Endothelial cell of umbilical vein (primary cell): Measurements from ENCODE around the gene HS6ST2. TPM values are rescaled to one million over a fixed set of nuclear protein-coding genes. Genes with fewer than 3 reads are reported as not detected.

ENCODE experiments used
- BruUV-seq: library from RNA; stranded (reverse); fragments of 400-500 nt; replicated peaks from 2 replicates; lab custom pipeline; 2021; lab: Mats Ljungman, UMichigan
- CTCF ChIA-PET: fragments of 300-600, 350-600 bp; sonication (Branson Sonifier 250); formaldehyde crosslinking; loops from one replicate; lab custom pipeline; 2021; ENCODE audit warnings: antibody characterized with exemption, inconsistent platforms; lab: Charles Lee
- POLR2A ChIA-PET: fragments of 300-600, 350-600 bp; sonication (Branson Sonifier 250); formaldehyde crosslinking; loops from one replicate; lab custom pipeline; 2021; ENCODE audit warnings: antibody characterized with exemption, inconsistent platforms; lab: Charles Lee
- DNase-seq: peaks from one replicate; pipeline ENCODE4 v3.0.0-alpha.2; 2011; ENCODE audit warnings: low read depth, low spot score
- FAIRE-seq: peaks from 2 replicates; lab custom pipeline; 2011; peaks lifted over from hg19 to GRCh38; lab: Jason Lieb, UNC
- H2AFZ ChIP-seq: 2 replicates; pipeline ENCODE4 v1.6.0; 2012; ENCODE audit warnings: low read depth, low read length, control low read depth, inconsistent platforms
- H3K27ac ChIP-seq: 2 replicates; pipeline ENCODE4 v1.5.1; 2011; ENCODE audit warnings: low read depth, mild to moderate bottlenecking, control low read depth, low read length, moderate library complexity; ENCODE audit not compliant: insufficient read depth
- H3K27me3 ChIP-seq, 2 experiments: 2 replicates each; pipeline versions ENCODE4 v1.6.0 to v1.6.1; 2011; ENCODE audit warnings: low read length in 2 of 2, mixed read lengths in 1 of 2; ENCODE audit not compliant: control insufficient read depth in 2 of 2, insufficient read depth in 2 of 2
- H3K36me3 ChIP-seq, 2 experiments: 2 replicates in 1 of 2; 3 replicates in 1 of 2; pipeline ENCODE4 v1.5.1; 2011; ENCODE audit warnings: low read length in 2 of 2, mild to moderate bottlenecking in 1 of 2, moderate library complexity in 1 of 2; ENCODE audit not compliant: control insufficient read depth in 2 of 2, insufficient read depth in 2 of 2; ENCODE audit errors: extremely low read depth in 1 of 2
- H3K4me1 ChIP-seq: 3 replicates; pipeline ENCODE4 v1.5.1; 2011; ENCODE audit warnings: mild to moderate bottlenecking, low read length; ENCODE audit not compliant: control insufficient read depth, insufficient read depth; ENCODE audit errors: extremely low read depth
- H3K4me2 ChIP-seq: 2 replicates; pipeline ENCODE4 v1.6.1; 2011; ENCODE audit warnings: low read length, control low read depth, mixed read lengths; ENCODE audit not compliant: insufficient read depth
- H3K4me3 ChIP-seq, 3 experiments: fragments of 200-600 bp in 1 of 3; sonication (generic), shearing (Covaris generic) in 1 of 3; replicated peaks in 1 of 3; 2 replicates each; pipeline ENCODE4 v1.5.1; 2011 to 2016; ENCODE audit warnings: control low read depth in 3 of 3, low read length in 3 of 3, mild to moderate bottlenecking in 2 of 3, inconsistent platforms in 1 of 3, low read depth in 1 of 3, moderate library complexity in 1 of 3; ENCODE audit not compliant: insufficient read depth in 1 of 3
- H3K79me2 ChIP-seq: 2 replicates; pipeline ENCODE4 v1.6.0; 2012; ENCODE audit warnings: low read length, inconsistent platforms; ENCODE audit not compliant: control insufficient read depth, insufficient read depth
- H3K9ac ChIP-seq: replicated peaks from 2 replicates; pipeline ENCODE3; 2011; ENCODE audit warnings: low read length, control low read depth; ENCODE audit not compliant: insufficient read depth; ENCODE audit errors: extremely low read depth
- H3K9me1 ChIP-seq: replicated peaks from 3 replicates; pipeline ENCODE4 v1.6.0; 2011; ENCODE audit warnings: mild to moderate bottlenecking, low read length; ENCODE audit not compliant: control insufficient read depth, insufficient read depth; ENCODE audit errors: extremely low read depth
- H3K9me3 ChIP-seq: replicated peaks from 2 replicates; pipeline ENCODE4 v1.5.1; 2012; ENCODE audit warnings: low read length, inconsistent platforms; ENCODE audit not compliant: control insufficient read depth, insufficient read depth
- H4K20me1 ChIP-seq: replicated peaks from 2 replicates; pipeline ENCODE3; 2011; ENCODE audit warnings: mild to moderate bottlenecking, low read length; ENCODE audit not compliant: control insufficient read depth, insufficient read depth; ENCODE audit errors: extremely low read depth
- EZH2 ChIP-seq: IDR thresholded peaks from 2 replicates; pipeline ENCODE4 v1.6.1; 2012; ENCODE audit warnings: borderline replicate concordance, low read depth, mild to moderate bottlenecking, moderate library complexity, low read length, inconsistent platforms; ENCODE audit not compliant: severe bottlenecking
- FOS ChIP-seq: IDR thresholded peaks from 2 replicates; pipeline ENCODE4 v1.6.1; 2011; ENCODE audit warnings: mild to moderate bottlenecking, low read length, moderate library complexity, borderline replicate concordance; ENCODE audit not compliant: insufficient read depth
- GATA2 ChIP-seq: IDR thresholded peaks from 2 replicates; pipeline ENCODE4 v1.7.0; 2011; ENCODE audit warnings: low read depth, mild to moderate bottlenecking, moderate library complexity, mixed read lengths, low read length; ENCODE audit not compliant: insufficient read length, insufficient read depth
- JUN ChIP-seq: IDR thresholded peaks from 2 replicates; pipeline ENCODE4 v1.6.1; 2011; ENCODE audit warnings: borderline replicate concordance, low read depth; ENCODE audit not compliant: insufficient read length, insufficient read depth
- MYC ChIP-seq: IDR thresholded peaks from one replicate; pipeline ENCODE4 v1.6.1; 2011; ENCODE audit warnings: mild to moderate bottlenecking, low read depth, low read length
- POLR2A ChIP-seq: IDR thresholded peaks from 2 replicates; pipeline ENCODE4 v1.6.1; 2012; ENCODE audit warnings: low read depth, mild to moderate bottlenecking, control low read depth, low read length
- POLR2AphosphoS5 ChIP-seq: IDR thresholded peaks from 2 replicates; pipeline ENCODE4 v1.6.1; 2012; ENCODE audit warnings: low read depth, mild to moderate bottlenecking, control low read depth, low read length, moderate library complexity; ENCODE audit not compliant: insufficient read depth
- dilution Hi-C: fragments of 300-500 bp; cut with MboI; formaldehyde crosslinking; loops from one replicate; pipeline ENCODE4 v1.15.0; 2019; ENCODE audit warnings: low sequenced_read_pairs; ENCODE audit not compliant: extremely low pct_ligation_motif_present
- intact Hi-C: fragments of 100-400 bp; cut with micrococcal nuclease; formaldehyde crosslinking; loops from one replicate; pipeline ENCODE4 v1.10.0; 2022
- polyA plus RNA-seq, 4 experiments: library from polyadenylated mRNA; depleted of rRNA in 3 of 4; stranded (reverse) in 3 of 4; unstranded in 1 of 4; fragments of >200 nt; gene quantifications; 2 replicates each; pipeline versions ENCODE4 v1.2.1 to v1.2.3, GENCODE V29; 2011 to 2012; ENCODE audit warnings: missing spikeins in 1 of 4
- total RNA-seq: library from RNA; stranded (reverse); gene quantifications from 2 replicates; pipeline ENCODE4 v1.2.3, GENCODE V29; 2021
- TF ChIP-seq, protein P1 (sequence below), 2 donors: IDR thresholded peaks; 1 replicate in 1 of 2; 2 replicates in 1 of 2; pipeline ENCODE4 v1.5.1; 2011; ENCODE audit warnings: low read length in 2 of 2, mild to moderate bottlenecking in 2 of 2, moderate library complexity in 2 of 2, control low read depth in 1 of 2, inconsistent platforms in 1 of 2, low read depth in 1 of 2; ENCODE audit not compliant: insufficient read depth in 1 of 2; ENCODE audit errors: extremely low read depth in 1 of 2
- TF ChIP-seq, protein P2 (sequence below): IDR thresholded peaks from 2 replicates; pipeline ENCODE4 v1.6.1; 2011; ENCODE audit not compliant: insufficient read depth, insufficient read length

Gene HS6ST2
- total and polyA plus RNA-seq, 2 donors (not counting 3 experiments of a cell fraction or from before 2014, with no cell fraction given) = 0.49 to 0.84 TPM

DNA sequence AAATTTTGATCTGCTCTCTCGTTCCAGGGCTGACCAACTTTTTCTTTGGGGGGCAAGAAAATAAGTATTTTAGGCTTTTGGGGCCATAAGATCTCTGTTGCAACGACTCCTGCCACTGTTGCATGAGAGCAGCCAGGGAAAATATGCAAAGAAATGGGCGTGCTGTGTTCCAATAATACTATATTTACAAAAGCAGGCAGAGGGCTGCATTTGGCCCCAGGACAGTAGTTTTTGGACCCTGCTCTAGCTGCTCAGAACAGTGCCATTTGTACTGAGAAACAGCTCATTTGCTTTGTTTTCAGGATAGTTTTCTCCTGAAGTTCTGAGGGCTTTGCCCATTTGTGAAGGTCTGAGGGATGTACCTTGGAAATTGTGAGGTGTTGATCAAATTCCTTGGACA is 334.5 kb downstream of the HS6ST2 start:
- Histone ChIP-seq H3K9ac (no peak overlapping the region), H3K9me3 (no peaks in the 10 kb centered on the region), H2AFZ (no peak overlapping the region), H3K27me3 (no peaks in the 10 kb centered on the region), H3K9me1 (no peaks in the 10 kb centered on the region), H3K4me3 (no peak overlapping the region), H3K4me2 (no peak overlapping the region), H4K20me1 (no peaks in the 10 kb centered on the region), H3K4me1 (peaks cover 7% of the 10 kb centered on the region), H3K79me2 (no peaks in the 10 kb centered on the region), H3K27ac (no peak overlapping the region), H3K36me3 (no peaks in the 10 kb centered on the region)
- CTCF ChIA-PET = no interaction called here
- BruUV-seq = no TSS peak
- intact Hi-C loops = no loop called here
- dilution Hi-C loops = no loop called here
- POLR2A ChIA-PET = no interaction called here
- no peak for DNase-seq
- TF ChIP-seq JUN = no peak
- TF ChIP-seq POLR2A = no peak
- TF ChIP-seq FOS = no peak
- no peak for TF ChIP-seq GATA2
- no peak for FAIRE-seq

DNA sequence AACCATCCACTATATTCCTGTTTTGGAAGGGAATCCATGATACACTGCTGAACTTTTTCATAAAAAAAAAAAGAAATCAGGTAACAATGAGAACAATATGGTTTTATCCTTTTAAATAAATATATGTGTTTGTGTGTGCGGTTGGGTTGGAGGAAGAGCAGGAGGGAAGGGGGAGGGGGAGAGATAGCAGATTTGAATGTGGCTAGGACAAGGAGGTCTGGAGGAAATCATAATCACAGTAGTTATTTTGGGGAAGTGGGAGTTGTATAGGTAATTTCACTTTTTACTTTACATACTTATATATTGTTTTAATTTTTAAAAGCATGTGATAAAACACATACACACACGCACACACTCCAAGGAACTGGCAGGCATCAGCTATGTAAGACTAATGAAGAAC is 335.1 kb downstream of the HS6ST2 start:
- Histone ChIP-seq H3K9ac (no peak overlapping the region), H3K27me3 (no peaks in the 10 kb centered on the region), H3K4me2 (no peak overlapping the region), H3K79me2 (no peaks in the 10 kb centered on the region), H3K9me1 (no peaks in the 10 kb centered on the region), H3K27ac (no peak overlapping the region), H2AFZ (no peak overlapping the region), H4K20me1 (no peaks in the 10 kb centered on the region), H3K4me1 (peaks cover 7% of the 10 kb centered on the region), H3K9me3 (no peaks in the 10 kb centered on the region), H3K36me3 (no peaks in the 10 kb centered on the region), H3K4me3 (no peak overlapping the region)
- no TSS peak for BruUV-seq
- CTCF ChIA-PET = interaction anchor here (1.5 to 3.1 kb wide), 3 partner anchors 8 to 782 kb away, joined by 10 to 11 read pairs (median 10); no protein-coding TSS in a partner anchor
- no peak for DNase-seq
- POLR2A ChIA-PET = no interaction called here
- dilution Hi-C loops (no loop called here), intact Hi-C loops (no loop called here)
- FAIRE-seq = peak; percentile 21
- TF ChIP-seq MYC (no peak), GATA2 (no peak), EZH2 (no peak), JUN (no peak), POLR2A (no peak), FOS (no peak), POLR2AphosphoS5 (no peak)
- TF ChIP-seq, protein P1, sequence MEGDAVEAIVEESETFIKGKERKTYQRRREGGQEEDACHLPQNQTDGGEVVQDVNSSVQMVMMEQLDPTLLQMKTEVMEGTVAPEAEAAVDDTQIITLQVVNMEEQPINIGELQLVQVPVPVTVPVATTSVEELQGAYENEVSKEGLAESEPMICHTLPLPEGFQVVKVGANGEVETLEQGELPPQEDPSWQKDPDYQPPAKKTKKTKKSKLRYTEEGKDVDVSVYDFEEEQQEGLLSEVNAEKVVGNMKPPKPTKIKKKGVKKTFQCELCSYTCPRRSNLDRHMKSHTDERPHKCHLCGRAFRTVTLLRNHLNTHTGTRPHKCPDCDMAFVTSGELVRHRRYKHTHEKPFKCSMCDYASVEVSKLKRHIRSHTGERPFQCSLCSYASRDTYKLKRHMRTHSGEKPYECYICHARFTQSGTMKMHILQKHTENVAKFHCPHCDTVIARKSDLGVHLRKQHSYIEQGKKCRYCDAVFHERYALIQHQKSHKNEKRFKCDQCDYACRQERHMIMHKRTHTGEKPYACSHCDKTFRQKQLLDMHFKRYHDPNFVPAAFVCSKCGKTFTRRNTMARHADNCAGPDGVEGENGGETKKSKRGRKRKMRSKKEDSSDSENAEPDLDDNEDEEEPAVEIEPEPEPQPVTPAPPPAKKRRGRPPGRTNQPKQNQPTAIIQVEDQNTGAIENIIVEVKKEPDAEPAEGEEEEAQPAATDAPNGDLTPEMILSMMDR (IDR thresholded peaks at IDR 0.05; ENCODE audit: extremely low read depth in 1 of 2, insufficient read depth in 1 of 2, low read depth in 1 of 2, low read length in 2 of 2) = no peak
- TF ChIP-seq, protein P2, sequence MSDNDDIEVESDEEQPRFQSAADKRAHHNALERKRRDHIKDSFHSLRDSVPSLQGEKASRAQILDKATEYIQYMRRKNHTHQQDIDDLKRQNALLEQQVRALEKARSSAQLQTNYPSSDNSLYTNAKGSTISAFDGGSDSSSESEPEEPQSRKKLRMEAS = no peak
